Bronchial epithelial cell (primary cell): ENCODE measurements around the gene PNPLA7. TPM values are rescaled to one million over a fixed set of nuclear protein-coding genes. Genes with fewer than 3 reads are reported as not detected.
"Not testable (repeated sequence)": the region's sequence is repeated elsewhere in the genome, so short reads cannot be mapped to it uniquely, and the experiment has no call there.

Source experiments
- DNase-seq: peaks from one replicate; pipeline ENCODE4 v3.0.0-alpha.2; 2010; ENCODE audit warnings: low read depth
- FAIRE-seq: peaks from 2 replicates; lab custom pipeline; 2011; peaks lifted over from hg19 to GRCh38; lab: Jason Lieb, UNC
- H3K27me3 ChIP-seq: 2 replicates; pipeline ENCODE4 v1.5.1; 2011; ENCODE audit warnings: low read length; ENCODE audit not compliant: control insufficient read depth, insufficient read depth
- H3K36me3 ChIP-seq: 2 replicates; pipeline ENCODE4 v1.5.1; 2011; ENCODE audit warnings: low read length; ENCODE audit not compliant: control insufficient read depth, insufficient read depth
- H3K4me3 ChIP-seq: 2 replicates; pipeline ENCODE4 v1.5.1; 2011; ENCODE audit warnings: mild to moderate bottlenecking, low read depth, low read length, control low read depth
- total RNA-seq: library from RNA; depleted of rRNA; stranded (reverse); fragments of >200 nt; gene quantifications from 2 replicates; pipeline ENCODE4 v1.2.1, GENCODE V29; 2014
- TF ChIP-seq, protein P1 (sequence below): IDR thresholded peaks from 2 replicates; pipeline ENCODE4 v1.5.1; 2011; ENCODE audit warnings: mild to moderate bottlenecking, moderate library complexity, low read length, control low read depth, inconsistent platforms; ENCODE audit not compliant: insufficient read depth, severe bottlenecking

PNPLA7 gene
- total RNA-seq, 1 donor from 2014 or later, result 0.26 TPM

DNA sequence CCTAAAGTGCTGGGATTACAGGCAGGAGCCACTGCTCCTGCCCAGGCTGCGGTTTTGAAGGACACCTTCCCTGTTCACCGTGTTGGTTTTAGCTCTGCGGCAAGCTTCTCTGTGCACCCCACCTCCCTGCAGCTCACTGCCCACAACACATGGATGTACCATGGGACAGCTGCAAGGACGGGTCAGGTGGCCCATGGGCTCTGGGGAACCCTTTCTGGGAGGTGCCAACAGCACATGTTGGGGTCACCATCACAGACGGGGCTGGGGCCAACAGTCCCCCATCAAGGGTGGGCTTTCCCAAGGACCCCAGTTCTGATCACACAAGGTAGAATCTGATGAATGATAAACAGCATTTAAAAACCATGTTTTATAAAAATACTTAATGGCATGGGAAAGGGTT lies 134.8 kb downstream of the PNPLA7 start:
- Histone ChIP-seq H3K27me3 (no peaks in the 10 kb centered on the region), H3K4me3 (no peak overlapping the region), H3K36me3 (no peaks in the 10 kb centered on the region)
- FAIRE-seq (no peak), DNase-seq (no peak)
- TF ChIP-seq, protein P1, sequence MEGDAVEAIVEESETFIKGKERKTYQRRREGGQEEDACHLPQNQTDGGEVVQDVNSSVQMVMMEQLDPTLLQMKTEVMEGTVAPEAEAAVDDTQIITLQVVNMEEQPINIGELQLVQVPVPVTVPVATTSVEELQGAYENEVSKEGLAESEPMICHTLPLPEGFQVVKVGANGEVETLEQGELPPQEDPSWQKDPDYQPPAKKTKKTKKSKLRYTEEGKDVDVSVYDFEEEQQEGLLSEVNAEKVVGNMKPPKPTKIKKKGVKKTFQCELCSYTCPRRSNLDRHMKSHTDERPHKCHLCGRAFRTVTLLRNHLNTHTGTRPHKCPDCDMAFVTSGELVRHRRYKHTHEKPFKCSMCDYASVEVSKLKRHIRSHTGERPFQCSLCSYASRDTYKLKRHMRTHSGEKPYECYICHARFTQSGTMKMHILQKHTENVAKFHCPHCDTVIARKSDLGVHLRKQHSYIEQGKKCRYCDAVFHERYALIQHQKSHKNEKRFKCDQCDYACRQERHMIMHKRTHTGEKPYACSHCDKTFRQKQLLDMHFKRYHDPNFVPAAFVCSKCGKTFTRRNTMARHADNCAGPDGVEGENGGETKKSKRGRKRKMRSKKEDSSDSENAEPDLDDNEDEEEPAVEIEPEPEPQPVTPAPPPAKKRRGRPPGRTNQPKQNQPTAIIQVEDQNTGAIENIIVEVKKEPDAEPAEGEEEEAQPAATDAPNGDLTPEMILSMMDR, result no peak

DNA sequence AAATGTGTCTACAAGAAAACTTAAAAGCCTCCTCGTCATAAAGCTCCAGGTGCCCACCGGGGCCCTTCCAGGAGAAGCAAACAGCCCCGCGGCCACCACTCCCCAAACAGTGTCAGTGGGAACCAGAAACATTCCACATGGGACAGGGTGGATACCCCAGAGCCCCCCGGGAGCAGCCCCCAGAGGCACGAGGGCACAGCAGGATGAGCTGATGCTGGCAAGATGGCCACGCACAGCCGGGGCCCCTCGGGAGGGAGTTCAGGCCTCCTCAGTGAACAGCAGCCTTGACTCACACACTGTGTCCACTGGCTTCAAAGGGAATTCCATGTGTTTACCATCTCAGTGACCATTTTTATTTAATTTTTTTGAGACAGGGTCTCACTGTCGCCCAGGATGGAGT lies 137.8 kb downstream of the PNPLA7 start:
- DNase-seq, result no peak
- no peak overlapping the region for H3K4me3 ChIP-seq
- TF ChIP-seq, protein P1, result no peak
- no peaks in the 10 kb centered on the region for H3K36me3 ChIP-seq
- no peaks in the 10 kb centered on the region for H3K27me3 ChIP-seq
- no peak for FAIRE-seq

DNA sequence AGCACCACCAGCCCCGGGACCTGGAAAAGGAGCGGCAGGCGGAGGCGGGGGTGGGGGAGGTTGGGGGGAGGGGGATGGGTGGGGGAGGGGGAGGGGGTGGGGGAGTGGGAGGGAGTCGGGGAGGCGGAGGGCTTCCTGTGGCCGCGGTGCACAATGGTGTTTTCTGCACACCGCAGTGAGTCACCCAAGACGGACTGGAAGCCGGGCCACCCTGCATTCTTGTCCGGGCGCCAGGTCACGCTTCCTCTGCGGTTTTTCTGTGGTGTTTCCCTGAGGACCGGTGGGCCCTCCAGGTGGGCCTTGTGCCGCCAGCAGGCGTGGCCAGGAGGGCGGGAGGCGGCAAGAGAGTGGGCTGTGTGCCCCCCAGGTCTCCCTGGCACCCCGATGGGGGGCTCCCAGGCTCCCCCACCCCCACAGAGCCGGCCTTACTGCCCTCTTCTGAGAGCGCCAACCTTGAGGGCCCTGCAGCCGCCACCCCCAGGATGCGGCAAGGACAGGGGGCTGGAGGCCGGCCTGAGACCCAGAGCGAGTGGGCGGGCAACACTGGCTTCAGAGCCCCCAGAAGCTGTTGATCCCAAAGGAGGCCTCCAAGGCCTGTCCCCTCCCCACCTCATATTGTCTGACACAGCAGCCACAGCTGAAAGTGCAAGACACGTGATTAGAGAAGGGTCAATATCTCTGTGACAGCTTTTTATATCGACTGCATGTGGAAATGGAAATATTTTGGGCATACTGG lies 138.4 kb downstream of the PNPLA7 start:
- DNase-seq, result peak; percentile 72

DNA sequence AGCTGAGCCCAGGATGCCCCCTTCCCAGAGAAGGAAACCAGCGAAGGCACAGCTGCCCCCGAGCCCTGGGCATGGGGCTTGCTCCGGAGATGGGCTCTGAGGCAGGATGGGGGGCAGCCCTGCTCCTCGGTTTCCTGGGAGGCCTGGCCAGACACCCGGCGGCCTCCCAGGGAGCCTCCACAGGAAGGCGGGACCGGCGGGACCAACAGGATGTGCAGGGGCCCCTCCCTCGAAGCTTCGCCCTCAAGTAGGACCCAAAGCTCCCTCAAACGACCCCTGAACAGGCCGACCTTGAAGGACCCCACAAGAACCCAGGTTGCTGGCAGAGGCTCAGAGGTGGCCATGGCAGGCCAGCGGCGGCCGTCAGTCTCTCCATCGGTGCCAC lies 138.9 kb downstream of the PNPLA7 start:
- Histone ChIP-seq H3K27me3 (peaks cover 2% of the 10 kb centered on the region), H3K36me3 (no peaks in the 10 kb centered on the region), H3K4me3 (no peak overlapping the region)
- no peak for DNase-seq
- no peak for FAIRE-seq
- TF ChIP-seq, protein P1, result no peak

More for the DNA sequence above, 138.4 kb downstream of the PNPLA7 start:
- H3K36me3 ChIP-seq, result no peaks in the 10 kb centered on the region
- TF ChIP-seq, protein P1, result no peak
- H3K4me3 ChIP-seq, result no peak overlapping the region
- no peak for FAIRE-seq
- H3K27me3 ChIP-seq, result no peaks in the 10 kb centered on the region

DNA sequence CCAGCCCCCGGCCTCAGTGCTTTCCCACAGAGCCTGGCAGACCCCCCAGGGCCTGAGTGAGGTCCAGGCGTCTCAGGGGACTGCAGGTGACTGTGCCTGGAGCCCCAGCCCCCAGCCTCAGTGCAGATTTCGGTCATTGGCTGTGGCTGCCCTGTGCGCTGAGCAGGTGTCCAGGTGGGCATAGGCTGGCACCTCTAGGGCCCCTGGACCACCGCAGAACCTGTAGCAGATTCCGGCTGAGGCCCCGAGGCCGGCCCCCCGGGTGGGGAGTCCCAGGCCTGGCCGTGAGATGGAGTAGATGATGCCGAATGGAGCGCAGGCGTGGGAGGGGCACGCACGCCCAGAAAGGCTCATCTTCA lies 139.3 kb downstream of the PNPLA7 start:
- Histone ChIP-seq H3K4me3 (no peak overlapping the region), H3K27me3 (peaks cover 3% of the 10 kb centered on the region), H3K36me3 (no peaks in the 10 kb centered on the region)
- no peak for FAIRE-seq
- no peak for DNase-seq
- TF ChIP-seq, protein P1, result no peak

DNA sequence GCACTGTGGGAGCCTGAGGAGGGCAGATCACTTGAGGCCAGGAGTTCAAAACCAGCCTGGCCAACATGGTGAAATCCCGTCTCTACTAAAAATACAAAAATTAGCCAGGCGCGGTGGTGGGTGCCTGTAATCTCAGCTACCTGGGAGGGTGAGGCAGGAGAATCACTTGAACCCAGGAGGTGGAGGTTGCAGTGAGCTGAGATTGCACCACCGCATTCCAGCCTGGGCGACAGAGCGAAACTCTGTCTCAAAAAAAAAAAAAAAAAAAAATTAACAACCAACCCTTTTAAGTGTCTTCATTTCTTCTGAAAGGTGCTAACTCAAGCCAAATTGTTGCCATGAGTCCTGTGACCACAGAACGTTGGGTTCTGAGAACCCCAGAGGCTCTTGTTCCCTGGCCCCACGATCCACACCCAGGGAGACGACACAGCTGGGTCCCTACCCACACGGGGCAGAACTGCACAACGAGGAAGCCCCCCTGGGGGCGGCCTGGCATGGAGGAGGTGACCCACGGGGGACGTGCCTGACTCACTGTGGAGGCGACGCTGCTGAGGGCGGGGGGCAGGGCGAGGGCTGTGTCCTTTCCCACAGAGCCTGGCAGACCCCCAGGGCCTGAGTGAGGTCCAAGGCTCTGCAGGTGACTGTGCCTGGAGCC lies 139.8 kb downstream of the PNPLA7 start:
- DNase-seq, FAIRE-seq, H3K27me3 ChIP-seq, H3K4me3 ChIP-seq, H3K36me3 ChIP-seq: not testable (repeated sequence)

Other genes with a start within 250 kb of the PNPLA7 start
- gene NRARP, start 248.1 kb downstream of the PNPLA7 start, total RNA-seq, result 3.4 and 14.5 TPM in 2 replicates
- 10.8 and 12.2 TPM in 2 replicates for gene EXD3, start 127.2 kb downstream of the PNPLA7 start, total RNA-seq
- gene NOXA1, start 127.0 kb downstream of the PNPLA7 start, total RNA-seq, result 0.53 and 2.3 TPM in 2 replicates
- gene ENTPD8, start 109.0 kb downstream of the PNPLA7 start, total RNA-seq, result not detected in 2 replicates
- 15.1 and 17.9 TPM in 2 replicates for gene NSMF, start 91.1 kb downstream of the PNPLA7 start, total RNA-seq
- 64.2 and 81.8 TPM in 2 replicates for gene MRPL41, start 1.5 kb upstream of the PNPLA7 start, total RNA-seq
- gene DPH7, start 28.5 kb upstream of the PNPLA7 start, total RNA-seq, result 23.6 and 33.7 TPM in 2 replicates
- gene ZMYND19, start 40.1 kb upstream of the PNPLA7 start, total RNA-seq, result 30.7 and 34.2 TPM in 2 replicates
- gene ARRDC1, start 55.3 kb upstream of the PNPLA7 start, total RNA-seq, result 114 and 136 TPM in 2 replicates
- 45.3 and 45.4 TPM in 2 replicates for gene EHMT1, start 68.6 kb upstream of the PNPLA7 start, total RNA-seq